Measurements from ENCODE around the gene OXA1L. TPM values are rescaled to one million over a fixed set of nuclear protein-coding genes. Genes with fewer than 3 reads are reported as not detected.

OXA1L gene
- total and polyA plus RNA-seq, 2 experiments from 2014 or later: 59.4 to 88.1 TPM

GRCh38 chr14:22811722-22812121 is 45.2 kb downstream of the OXA1L start:
- H3K4me1 ChIP-seq (ENCODE audit: insufficient read depth): peaks cover 18% of the 10 kb centered on the region
- H3K9me2 ChIP-seq (replicated peaks; ENCODE audit: insufficient read depth): no peaks in the 10 kb centered on the region
- no peaks in the 10 kb centered on the region for H3K36me3 ChIP-seq (replicated peaks; ENCODE audit: insufficient read depth, low read depth)
- no peak for DNase-seq (ENCODE audit: low spot score)
- H4K20me1 ChIP-seq (ENCODE audit: insufficient read depth, poor library complexity, severe bottlenecking): no peaks in the 10 kb centered on the region
- TF ChIP-seq, protein P1, sequence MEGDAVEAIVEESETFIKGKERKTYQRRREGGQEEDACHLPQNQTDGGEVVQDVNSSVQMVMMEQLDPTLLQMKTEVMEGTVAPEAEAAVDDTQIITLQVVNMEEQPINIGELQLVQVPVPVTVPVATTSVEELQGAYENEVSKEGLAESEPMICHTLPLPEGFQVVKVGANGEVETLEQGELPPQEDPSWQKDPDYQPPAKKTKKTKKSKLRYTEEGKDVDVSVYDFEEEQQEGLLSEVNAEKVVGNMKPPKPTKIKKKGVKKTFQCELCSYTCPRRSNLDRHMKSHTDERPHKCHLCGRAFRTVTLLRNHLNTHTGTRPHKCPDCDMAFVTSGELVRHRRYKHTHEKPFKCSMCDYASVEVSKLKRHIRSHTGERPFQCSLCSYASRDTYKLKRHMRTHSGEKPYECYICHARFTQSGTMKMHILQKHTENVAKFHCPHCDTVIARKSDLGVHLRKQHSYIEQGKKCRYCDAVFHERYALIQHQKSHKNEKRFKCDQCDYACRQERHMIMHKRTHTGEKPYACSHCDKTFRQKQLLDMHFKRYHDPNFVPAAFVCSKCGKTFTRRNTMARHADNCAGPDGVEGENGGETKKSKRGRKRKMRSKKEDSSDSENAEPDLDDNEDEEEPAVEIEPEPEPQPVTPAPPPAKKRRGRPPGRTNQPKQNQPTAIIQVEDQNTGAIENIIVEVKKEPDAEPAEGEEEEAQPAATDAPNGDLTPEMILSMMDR (IDR thresholded peaks at IDR 0.05; ENCODE audit: poor library complexity): no peak
- no peak for TF ChIP-seq EZH2 (IDR thresholded peaks at IDR 0.05; ENCODE audit: borderline replicate concordance)
- TF ChIP-seq EZH2phosphoT487 (IDR thresholded peaks at IDR 0.05; ENCODE audit: low read depth, severe bottlenecking, unreplicated experiment): no peak
- no peak overlapping the region for H3K27ac ChIP-seq
- H3K79me2 ChIP-seq: peaks cover 45% of the 10 kb centered on the region
- H3K27me3 ChIP-seq: no peaks in the 10 kb centered on the region
- H3K4me2 ChIP-seq: peak overlapping the region; percentile 68
- WGBS (ENCODE audit: low lambda C conversion rate, missing lambda C conversion rate): 63% methylated on average over 2 of the region's 2 CpGs
- H2AFZ ChIP-seq: no peak overlapping the region
- H3K4me3 ChIP-seq: no peak overlapping the region
- H3K9me3 ChIP-seq (ENCODE audit: low read depth): no peaks in the 10 kb centered on the region

GRCh38 chr14:22812744-22813143 is 46.3 kb downstream of the OXA1L start:
- Histone ChIP-seq H3K36me3 (replicated peaks; ENCODE audit: insufficient read depth, low read depth) (no peaks in the 10 kb centered on the region), H2AFZ (no peak overlapping the region), H3K4me3 (no peak overlapping the region), H3K4me2 (peak overlapping the region; percentile 68), H3K9me3 (ENCODE audit: low read depth) (no peaks in the 10 kb centered on the region), H3K79me2 (peaks cover 43% of the 10 kb centered on the region), H3K27ac (no peak overlapping the region), H3K4me1 (ENCODE audit: insufficient read depth) (peaks cover 14% of the 10 kb centered on the region), H4K20me1 (ENCODE audit: insufficient read depth, poor library complexity, severe bottlenecking) (no peaks in the 10 kb centered on the region), H3K27me3 (no peaks in the 10 kb centered on the region), H3K9me2 (replicated peaks; ENCODE audit: insufficient read depth) (no peaks in the 10 kb centered on the region)
- no peak for DNase-seq (ENCODE audit: low spot score)
- WGBS (ENCODE audit: low lambda C conversion rate, missing lambda C conversion rate): 79% methylated on average over 4 of the region's 4 CpGs
- TF ChIP-seq, protein P1 (IDR thresholded peaks at IDR 0.05; ENCODE audit: poor library complexity): no peak
- TF ChIP-seq EZH2 (IDR thresholded peaks at IDR 0.05; ENCODE audit: borderline replicate concordance) (no peak), EZH2phosphoT487 (IDR thresholded peaks at IDR 0.05; ENCODE audit: low read depth, severe bottlenecking, unreplicated experiment) (no peak)

DNA sequence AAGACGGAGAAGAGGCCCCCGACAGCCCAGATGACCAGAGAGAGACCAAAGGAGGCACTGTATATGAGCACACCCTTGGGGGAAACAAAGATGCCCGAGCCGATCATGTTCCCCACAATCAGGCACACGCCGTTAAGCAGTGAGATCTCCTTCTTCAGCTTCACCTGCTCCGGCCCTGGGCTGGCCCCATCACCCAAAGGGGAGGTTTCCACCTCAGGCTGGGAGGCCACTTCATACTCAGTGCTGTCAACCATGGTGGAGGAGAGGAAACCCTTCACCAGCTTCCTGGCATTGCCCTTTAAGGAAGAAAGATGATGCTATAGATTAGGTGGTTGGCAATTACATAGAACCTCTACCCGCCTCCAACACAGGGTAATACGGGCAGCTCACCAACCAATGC is 46.7 kb downstream of the OXA1L start:
- Histone ChIP-seq H3K4me2 (peak overlapping the region; percentile 68), H2AFZ (no peak overlapping the region), H3K4me3 (no peak overlapping the region), H3K9me2 (replicated peaks; ENCODE audit: insufficient read depth) (no peaks in the 10 kb centered on the region), H3K9me3 (ENCODE audit: low read depth) (no peaks in the 10 kb centered on the region), H3K27ac (no peak overlapping the region), H3K27me3 (no peaks in the 10 kb centered on the region), H3K4me1 (ENCODE audit: insufficient read depth) (peaks cover 14% of the 10 kb centered on the region), H3K36me3 (replicated peaks; ENCODE audit: insufficient read depth, low read depth) (no peaks in the 10 kb centered on the region), H3K79me2 (peaks cover 43% of the 10 kb centered on the region), H4K20me1 (ENCODE audit: insufficient read depth, poor library complexity, severe bottlenecking) (no peaks in the 10 kb centered on the region)
- no peak for DNase-seq (ENCODE audit: low spot score)
- 84% methylated on average over 9 of the region's 9 CpGs for WGBS (ENCODE audit: low lambda C conversion rate, missing lambda C conversion rate)
- TF ChIP-seq, protein P1 (IDR thresholded peaks at IDR 0.05; ENCODE audit: poor library complexity): no peak
- TF ChIP-seq EZH2 (IDR thresholded peaks at IDR 0.05; ENCODE audit: borderline replicate concordance) (no peak), EZH2phosphoT487 (IDR thresholded peaks at IDR 0.05; ENCODE audit: low read depth, severe bottlenecking, unreplicated experiment) (no peak)

- Histone ChIP-seq H3K79me2 (peaks cover 43% of the 10 kb centered on the region), H2AFZ (no peak overlapping the region), H3K27ac (peak overlapping the region; percentile 89), H3K9me3 (ENCODE audit: low read depth) (no peaks in the 10 kb centered on the region), H3K9me2 (replicated peaks; ENCODE audit: insufficient read depth) (no peaks in the 10 kb centered on the region), H3K36me3 (replicated peaks; ENCODE audit: insufficient read depth, low read depth) (no peaks in the 10 kb centered on the region), H3K4me1 (ENCODE audit: insufficient read depth) (peaks cover 17% of the 10 kb centered on the region), H3K4me2 (peak overlapping the region; percentile 74), H3K4me3 (peak overlapping the region; percentile 17), H3K27me3 (no peaks in the 10 kb centered on the region), H4K20me1 (ENCODE audit: insufficient read depth, poor library complexity, severe bottlenecking) (no peaks in the 10 kb centered on the region)
- WGBS (ENCODE audit: low lambda C conversion rate, missing lambda C conversion rate): 74% methylated on average over 7 of the region's 7 CpGs
- no peak for TF ChIP-seq EZH2 (IDR thresholded peaks at IDR 0.05; ENCODE audit: borderline replicate concordance)
- TF ChIP-seq EZH2phosphoT487 (IDR thresholded peaks at IDR 0.05; ENCODE audit: low read depth, severe bottlenecking, unreplicated experiment): no peak
- TF ChIP-seq, protein P1 (IDR thresholded peaks at IDR 0.05; ENCODE audit: poor library complexity): no peak
- no peak for DNase-seq (ENCODE audit: low spot score)
Measured at GRCh38 chr14:22814373-22814772, 47.9 kb downstream of the OXA1L start.

Data from hepatocyte (in vitro differentiated cells).